Heart right ventricle (tissue), 16 donors: ENCODE data around the gene PELI3. TPM values are rescaled to one million over a fixed set of nuclear protein-coding genes. Genes with fewer than 3 reads are reported as not detected.

Experiments used
- ATAC-seq, 8 donors: fragments of 200-7000 bp; cut with Tn5 transposase; one replicate each; pipeline ENCODE4 v1.9.1; 2020; ENCODE audit warnings: mild to moderate bottlenecking in 8 of 8, moderate library complexity in 8 of 8, moderate number of reproducible peaks in 1 of 8
- DNase-seq, 2 donors: peaks; one replicate each; pipeline ENCODE4 v3.0.0-alpha.2; 2020
- H3K27ac ChIP-seq, 10 donors: fragments of 200-600 bp; sonication (generic) in 2 of 10; one replicate each; pipeline versions ENCODE4 v1.5.0 to v1.8.0; 2020 to 2022; ENCODE audit warnings: mild to moderate bottlenecking in 3 of 10
- H3K27me3 ChIP-seq, 7 donors: fragments of 200-600 bp; one replicate each; pipeline ENCODE4 v1.8.0; 2021 to 2022; ENCODE audit warnings: mild to moderate bottlenecking in 2 of 7
- H3K36me3 ChIP-seq, 9 donors: fragments of 200-600 bp; sonication (generic) in 1 of 9; one replicate each; pipeline versions ENCODE4 v1.5.0 to v1.8.0; 2020 to 2022; ENCODE audit warnings: mild to moderate bottlenecking in 2 of 9
- H3K4me1 ChIP-seq, 9 donors: fragments of 200-600 bp; sonication (generic) in 1 of 9; one replicate each; pipeline versions ENCODE4 v1.5.0 to v1.8.0; 2020 to 2022; ENCODE audit warnings: mild to moderate bottlenecking in 4 of 9
- H3K4me3 ChIP-seq, 10 donors: fragments of 200-600 bp; sonication (generic) in 2 of 10; one replicate each; pipeline versions ENCODE4 v1.5.0 to v1.8.0; 2020 to 2022; ENCODE audit warnings: mild to moderate bottlenecking in 7 of 10, moderate library complexity in 2 of 10
- H3K9me3 ChIP-seq, 11 donors: fragments of 200-600 bp in 10 of 11; sonication (generic) in 2 of 11; one replicate each; pipeline versions ENCODE4 v1.5.0 to v1.8.0; 2013 to 2022; ENCODE audit warnings: mild to moderate bottlenecking in 2 of 11, control low read depth in 1 of 11, moderate library complexity in 1 of 11
- WGBS, 2 donors: extraction: QIAGEN DNeasy Blood & Tissue Kit; methylation state at CpG; one replicate each; pipeline ENCODE4 v1.1.7; 2013; ENCODE audit warnings: inconsistent platforms in 1 of 2; 5-methylcytosine and 5-hydroxymethylcytosine counted together
- intact Hi-C, 10 donors: fragments of 100-400 bp; cut with DNase I; formaldehyde crosslinking; loops; one replicate each; pipeline versions ENCODE4 v1.11.1 to v1.14.2; 2022
- polyA plus RNA-seq, 2 donors: library from polyadenylated mRNA; stranded (reverse); fragments of 200-250 nt; gene quantifications; one replicate each; pipeline ENCODE4 v1.2.3, GENCODE V29; 2013
- total RNA-seq, 10 donors: library from RNA; stranded (reverse); fragmentation: NEBNext Ultra II Directional in 3 of 10; extraction: Animal tissue kit (Norgen Biotek cat#: 25700) in 3 of 10; gene quantifications; one replicate each; pipeline versions ENCODE4 v1.2.1 to v1.2.4, GENCODE V29; 2021 to 2023
- TF ChIP-seq, protein P1 (sequence below), 9 donors: fragments of 200-600 bp; sonication (generic) in 2 of 9; IDR thresholded peaks; one replicate each; pipeline versions ENCODE4 v1.5.0 to v1.8.0; 2021 to 2022; ENCODE audit warnings: antibody characterized with exemption in 9 of 9, mild to moderate bottlenecking in 5 of 9, moderate library complexity in 1 of 9
- donor health status: Arrhythmogenic right ventricular cardiomyopathy.
- donor health status: ischemic (EF 13 %, LVEDD 7.1; RV severe dilation, severe dysfunction).
- donor health status: healthy with polysubstance abuse.
- donor health status: DM: no; HTN: yes; CAD: no.
- donor health status: DM: no; HTN: no; CAD: no.
- donor health status: ischemic (EF 25% LVEDD 6.9; RV normal size, moderate dysfunction).
- donor health status: ischemic (EF 25% LVEDD 5.7; RV mildly dilated, moderate dysfunction).
- donor health status: healthy.
- donor health status: DM: yes; HTN: yes; CAD: no.
- donor health status: Ischemic cardiomyopathy.
- donor health status: ischemic (EF 35%, LVEDD 5.7; RV mildly dilated, moderate dysfunction).
- donor health status: nonischemic (EF 11% LVEDD 7.7; RV severe dilation, severe dysfunction).
- donor health status: DM: yes; HTN: yes; CAD: no.
- donor health status: PGD.
- donor health status: ischemic (EF 29% LVEDD 5.4; RV normal size, mild dysfunction).
- donor health status: nonischemic (EF 23%, LVEDD 6.1; RV moderate dilation, normal function).

PELI3 gene
- total and polyA plus RNA-seq, 12 donors, result 3.5 to 10.9 (median 6.5) TPM

DNA sequence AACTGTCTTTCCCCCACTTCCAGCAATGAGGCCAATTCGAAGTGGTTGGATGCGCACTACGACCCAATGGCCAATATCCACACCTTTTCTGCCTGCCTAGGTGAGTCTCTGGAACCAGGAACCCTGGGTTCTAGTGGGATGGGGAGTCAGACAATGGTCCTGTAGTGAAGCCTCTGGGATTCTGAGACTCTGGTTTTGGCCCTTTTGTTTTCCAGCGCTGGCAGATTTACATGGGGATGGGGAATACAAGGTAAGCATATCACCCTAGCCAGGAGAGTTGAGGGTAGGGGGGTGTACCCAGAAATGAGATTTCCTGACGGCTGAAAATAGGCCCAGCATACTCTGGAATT, 44.3 kb downstream of the PELI3 start:
- intact Hi-C loops, result loop anchor here in 1 of 10 donors (1.0 kb wide), 1 partner anchor 35 kb away; the partner anchor contains the start of genes ACTN3 and ZDHHC24
- no peak for ATAC-seq

DNA sequence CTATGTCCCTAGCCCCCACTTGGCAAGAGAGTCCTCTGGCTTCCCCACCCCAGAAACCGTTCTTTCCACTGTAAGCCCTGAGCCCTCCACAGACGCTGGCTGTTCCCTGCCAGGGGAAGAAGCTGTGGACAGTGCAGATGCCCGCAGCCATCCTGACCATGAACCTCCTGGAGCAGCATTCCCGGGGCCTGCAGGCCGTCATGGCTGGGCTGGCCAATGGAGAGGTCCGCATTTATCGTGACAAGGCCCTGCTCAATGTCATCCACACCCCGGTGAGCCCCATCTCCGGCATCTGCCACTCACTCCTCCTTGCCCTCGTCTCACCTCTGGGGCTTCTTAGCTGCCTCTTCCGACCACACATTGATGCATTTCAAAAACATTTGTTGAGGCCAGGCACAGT, 56.9 kb downstream of the PELI3 start:
- 39 to 56% methylated on average over 11 of the region's 11 CpGs for WGBS, 2 donors
- Histone ChIP-seq H3K27me3 (no peaks in the 10 kb centered on the region), H3K36me3 (peaks cover 0 to 92% (median 18%) of the 10 kb centered on the region in 9 donors), H3K27ac (peak overlapping the region in 5 of 10 donors; percentile 23 to 69 (median 39)), H3K4me1 (peaks cover 0 to 19% (median 0%) of the 10 kb centered on the region in 9 donors), H3K9me3 (no peaks in the 10 kb centered on the region), H3K4me3 (no peak overlapping the region)
- DNase-seq (peak; percentile 50 to 71), ATAC-seq (peak; percentile 62 to 96 (median 90))
- TF ChIP-seq, protein P1, sequence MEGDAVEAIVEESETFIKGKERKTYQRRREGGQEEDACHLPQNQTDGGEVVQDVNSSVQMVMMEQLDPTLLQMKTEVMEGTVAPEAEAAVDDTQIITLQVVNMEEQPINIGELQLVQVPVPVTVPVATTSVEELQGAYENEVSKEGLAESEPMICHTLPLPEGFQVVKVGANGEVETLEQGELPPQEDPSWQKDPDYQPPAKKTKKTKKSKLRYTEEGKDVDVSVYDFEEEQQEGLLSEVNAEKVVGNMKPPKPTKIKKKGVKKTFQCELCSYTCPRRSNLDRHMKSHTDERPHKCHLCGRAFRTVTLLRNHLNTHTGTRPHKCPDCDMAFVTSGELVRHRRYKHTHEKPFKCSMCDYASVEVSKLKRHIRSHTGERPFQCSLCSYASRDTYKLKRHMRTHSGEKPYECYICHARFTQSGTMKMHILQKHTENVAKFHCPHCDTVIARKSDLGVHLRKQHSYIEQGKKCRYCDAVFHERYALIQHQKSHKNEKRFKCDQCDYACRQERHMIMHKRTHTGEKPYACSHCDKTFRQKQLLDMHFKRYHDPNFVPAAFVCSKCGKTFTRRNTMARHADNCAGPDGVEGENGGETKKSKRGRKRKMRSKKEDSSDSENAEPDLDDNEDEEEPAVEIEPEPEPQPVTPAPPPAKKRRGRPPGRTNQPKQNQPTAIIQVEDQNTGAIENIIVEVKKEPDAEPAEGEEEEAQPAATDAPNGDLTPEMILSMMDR (IDR thresholded peaks at IDR 0.05), result no peak
- intact Hi-C loops, result no loop called here

More for the DNA sequence above, 44.3 kb downstream of the PELI3 start:
- Histone ChIP-seq H3K27ac (peak overlapping the region in 8 of 10 donors; percentile 30 to 79 (median 61)), H3K27me3 (no peaks in the 10 kb centered on the region), H3K4me1 (peaks cover 0 to 23% (median 13%) of the 10 kb centered on the region in 9 donors), H3K36me3 (peaks cover 0 to 42% (median 0%) of the 10 kb centered on the region in 9 donors), H3K9me3 (no peaks in the 10 kb centered on the region), H3K4me3 (peak overlapping the region; percentile 63 to 100 (median 79))
- no peak for DNase-seq
- WGBS, 2 donors, result 3 to 9% methylated on average over 5 of the region's 5 CpGs
- TF ChIP-seq, protein P1 (IDR thresholded peaks at IDR 0.05), result no peak

DNA sequence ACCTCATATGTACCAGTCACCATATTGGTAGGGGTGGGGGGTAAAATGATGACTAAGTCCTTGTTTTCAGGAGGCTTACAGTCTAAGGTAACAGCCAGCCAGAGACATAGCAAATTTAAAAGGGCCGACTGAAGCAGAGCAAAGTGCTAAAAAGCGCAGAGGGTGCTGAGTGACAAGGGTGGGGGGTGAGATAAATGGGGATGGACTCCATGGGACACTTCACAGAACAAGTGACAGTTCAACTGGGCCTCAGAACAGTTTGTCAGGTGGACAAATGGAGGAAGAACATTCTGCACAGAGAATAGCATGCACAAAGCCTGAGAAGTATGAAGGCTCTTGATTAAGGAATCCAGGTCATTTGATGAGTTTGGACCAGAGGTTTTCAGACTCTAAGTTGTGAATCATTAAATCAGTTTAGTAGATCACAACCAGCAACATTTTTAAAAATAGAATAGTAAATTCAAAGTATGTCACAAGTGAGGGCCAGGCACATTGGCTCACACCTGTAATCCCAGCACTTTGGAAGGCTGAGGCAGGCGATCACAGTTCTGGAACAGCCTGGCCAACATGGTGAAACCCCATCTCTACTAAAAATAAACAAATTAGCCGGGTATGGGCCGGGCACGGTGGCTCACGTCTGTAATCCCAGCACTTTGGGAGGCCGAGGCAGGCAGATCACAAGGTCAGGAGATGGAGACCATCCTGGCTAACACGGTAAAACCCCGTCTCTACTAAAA, 57.8 kb downstream of the PELI3 start:
- Histone ChIP-seq H3K4me1 (peaks cover 0 to 19% (median 0%) of the 10 kb centered on the region in 9 donors), H3K36me3 (peaks cover 0 to 90% (median 18%) of the 10 kb centered on the region in 9 donors), H3K9me3 (no peaks in the 10 kb centered on the region), H3K27ac (peak overlapping the region in 4 of 10 donors; percentile 31 to 51 (median 37)), H3K4me3 (no peak overlapping the region), H3K27me3 (no peaks in the 10 kb centered on the region)
- TF ChIP-seq, protein P1 (IDR thresholded peaks at IDR 0.05), result no peak
- intact Hi-C loops, result no loop called here
- peak in 4 of 8 donors; percentile 28 to 45 (median 38) for ATAC-seq
- no peak for DNase-seq
- 56 to 68% methylated on average over 10 of the region's 10 CpGs for WGBS, 2 donors

Other genes with a start within 250 kb of the PELI3 start
- gene KLC2, start 209.2 kb upstream of the PELI3 start, total RNA-seq, result 10 to 100 TPM; 24.4 to 46.8 (median 33.4) TPM
- 10 to 100 TPM; 36.1 to 36.3 TPM for gene KLC2, start 209.2 kb upstream of the PELI3 start, polyA plus RNA-seq
- gene RAB1B, start 198.3 kb upstream of the PELI3 start, total RNA-seq, result 100 to 1,000 TPM; 117 to 153 (median 132) TPM
- gene RAB1B, start 198.3 kb upstream of the PELI3 start, polyA plus RNA-seq, result 100 to 1,000 TPM; 129 to 132 TPM
- under 1 TPM in 3 of 10 donors, not detected in 7; 0.45 to 0.57 (median 0.49) TPM for gene CNIH2, start 188.7 kb upstream of the PELI3 start, total RNA-seq
- under 1 TPM; 0.06 to 0.44 TPM for gene CNIH2, start 188.7 kb upstream of the PELI3 start, polyA plus RNA-seq
- gene YIF1A, start 177.8 kb upstream of the PELI3 start, total RNA-seq, result 10 to 100 TPM; 38.3 to 75.0 (median 51.9) TPM
- gene YIF1A, start 177.8 kb upstream of the PELI3 start, polyA plus RNA-seq, result 100 to 1,000 TPM in 1 of 2 donors, 10 to 100 TPM in 1; 54.9 to 168 TPM
- gene TMEM151A, start 175.0 kb upstream of the PELI3 start, total RNA-seq, result under 1 TPM in 4 of 10 donors, not detected in 6; 0.17 to 0.24 (median 0.20) TPM
- under 1 TPM in 1 of 2 donors, not detected in 1; 0.10 TPM for gene TMEM151A, start 175.0 kb upstream of the PELI3 start, polyA plus RNA-seq
- gene CD248, start 149.9 kb upstream of the PELI3 start, total RNA-seq, result 10 to 100 TPM in 5 of 10 donors, 1 to 10 TPM in 5; 5.3 to 44.4 (median 9.1) TPM
- 10 to 100 TPM in 1 of 2 donors, 1 to 10 TPM in 1; 8.6 to 35.9 TPM for gene CD248, start 149.9 kb upstream of the PELI3 start, polyA plus RNA-seq
- gene RIN1, start 130.5 kb upstream of the PELI3 start, total RNA-seq, result 1 to 10 TPM in 8 of 10 donors, under 1 TPM in 2; 0.81 to 5.3 (median 1.6) TPM
- 10 to 100 TPM in 1 of 2 donors, 1 to 10 TPM in 1; 3.9 to 10.8 TPM for gene RIN1, start 130.5 kb upstream of the PELI3 start, polyA plus RNA-seq
- gene BRMS1, start 121.8 kb upstream of the PELI3 start, total RNA-seq, result 10 to 100 TPM; 10.6 to 17.6 (median 12.9) TPM
- 10 to 100 TPM; 25.2 to 73.9 TPM for gene BRMS1, start 121.8 kb upstream of the PELI3 start, polyA plus RNA-seq
- gene B4GAT1, start 119.3 kb upstream of the PELI3 start, total RNA-seq, result 10 to 100 TPM; 36.5 to 69.6 (median 48.1) TPM
- gene B4GAT1, start 119.3 kb upstream of the PELI3 start, polyA plus RNA-seq, result 10 to 100 TPM; 22.3 to 45.4 TPM
- gene SLC29A2, start 95.1 kb upstream of the PELI3 start, total RNA-seq, result 10 to 100 TPM in 3 of 10 donors, 1 to 10 TPM in 7; 7.8 to 28.0 (median 9.5) TPM
- gene SLC29A2, start 95.1 kb upstream of the PELI3 start, polyA plus RNA-seq, result 10 to 100 TPM; 25.9 to 50.6 TPM
- gene NPAS4, start 45.9 kb upstream of the PELI3 start, total RNA-seq, result not detected
- under 1 TPM in 1 of 2 donors, not detected in 1; 0.04 TPM for gene NPAS4, start 45.9 kb upstream of the PELI3 start, polyA plus RNA-seq
- gene MRPL11, start 28.1 kb upstream of the PELI3 start, total RNA-seq, result 10 to 100 TPM; 37.2 to 57.2 (median 48.2) TPM
- gene MRPL11, start 28.1 kb upstream of the PELI3 start, polyA plus RNA-seq, result 10 to 100 TPM; 33.3 to 51.0 TPM
- 10 to 100 TPM in 8 of 10 donors, 1 to 10 TPM in 2; 8.8 to 25.2 (median 14.7) TPM for gene DPP3, start 13.5 kb downstream of the PELI3 start, total RNA-seq
- 10 to 100 TPM in 1 of 2 donors, 1 to 10 TPM in 1; 6.2 to 28.9 TPM for gene DPP3, start 13.5 kb downstream of the PELI3 start, polyA plus RNA-seq
- gene BBS1, start 43.7 kb downstream of the PELI3 start, total RNA-seq, result 10 to 100 TPM; 14.5 to 23.9 (median 18.1) TPM
- gene BBS1, start 43.7 kb downstream of the PELI3 start, polyA plus RNA-seq, result 10 to 100 TPM in 1 of 2 donors, 1 to 10 TPM in 1; 9.6 to 14.7 TPM
- 1 to 10 TPM; 4.6 to 8.4 (median 5.4) TPM for gene ZDHHC24, start 79.1 kb downstream of the PELI3 start, total RNA-seq
- 1 to 10 TPM; 6.3 to 7.7 TPM for gene ZDHHC24, start 79.1 kb downstream of the PELI3 start, polyA plus RNA-seq
- under 1 TPM in 1 of 10 donors, not detected in 9; 0.24 TPM for gene ACTN3, start 80.0 kb downstream of the PELI3 start, total RNA-seq
- under 1 TPM in 1 of 2 donors, not detected in 1; 0.03 TPM for gene ACTN3, start 80.0 kb downstream of the PELI3 start, polyA plus RNA-seq
- gene CTSF, start 101.7 kb downstream of the PELI3 start, total RNA-seq, result 10 to 100 TPM; 29.1 to 75.5 (median 51.3) TPM
- gene CTSF, start 101.7 kb downstream of the PELI3 start, polyA plus RNA-seq, result 10 to 100 TPM; 17.1 to 19.9 TPM
- under 1 TPM; 0.17 to 0.66 (median 0.37) TPM for gene CCDC87, start 126.2 kb downstream of the PELI3 start, total RNA-seq
- under 1 TPM; 0.14 to 0.22 TPM for gene CCDC87, start 126.2 kb downstream of the PELI3 start, polyA plus RNA-seq
- gene CCS, start 126.3 kb downstream of the PELI3 start, total RNA-seq, result 10 to 100 TPM; 15.9 to 29.3 (median 20.2) TPM
- 10 to 100 TPM; 27.7 to 73.6 TPM for gene CCS, start 126.3 kb downstream of the PELI3 start, polyA plus RNA-seq
- gene RBM14, start 149.7 kb downstream of the PELI3 start, total RNA-seq, result 10 to 100 TPM; 22.4 to 34.3 (median 28.3) TPM
- gene RBM14, start 149.7 kb downstream of the PELI3 start, polyA plus RNA-seq, result 10 to 100 TPM; 16.2 to 49.7 TPM
- 10 to 100 TPM; 49.3 to 77.0 (median 55.3) TPM for gene RBM4, start 171.8 kb downstream of the PELI3 start, total RNA-seq
- gene RBM4, start 171.8 kb downstream of the PELI3 start, polyA plus RNA-seq, result 10 to 100 TPM; 37.9 to 60.5 TPM
- 10 to 100 TPM in 4 of 10 donors, 1 to 10 TPM in 6; 5.7 to 12.6 (median 9.2) TPM for gene RBM4B, start 211.0 kb downstream of the PELI3 start, total RNA-seq
- gene RBM4B, start 211.0 kb downstream of the PELI3 start, polyA plus RNA-seq, result 1 to 10 TPM; 8.2 to 9.0 TPM